GM19397 (cell line): ENCODE measurements around the gene CLCF1.

Source experiments
- ATAC-seq: cut with Tn5 transposase; IDR thresholded peaks from one replicate; pipeline ENCODE4 v1.9.1; 2021; ENCODE audit warnings: mild to moderate bottlenecking, moderate library complexity; ENCODE audit not compliant: unreplicated experiment

The CLCF1 gene

DNA sequence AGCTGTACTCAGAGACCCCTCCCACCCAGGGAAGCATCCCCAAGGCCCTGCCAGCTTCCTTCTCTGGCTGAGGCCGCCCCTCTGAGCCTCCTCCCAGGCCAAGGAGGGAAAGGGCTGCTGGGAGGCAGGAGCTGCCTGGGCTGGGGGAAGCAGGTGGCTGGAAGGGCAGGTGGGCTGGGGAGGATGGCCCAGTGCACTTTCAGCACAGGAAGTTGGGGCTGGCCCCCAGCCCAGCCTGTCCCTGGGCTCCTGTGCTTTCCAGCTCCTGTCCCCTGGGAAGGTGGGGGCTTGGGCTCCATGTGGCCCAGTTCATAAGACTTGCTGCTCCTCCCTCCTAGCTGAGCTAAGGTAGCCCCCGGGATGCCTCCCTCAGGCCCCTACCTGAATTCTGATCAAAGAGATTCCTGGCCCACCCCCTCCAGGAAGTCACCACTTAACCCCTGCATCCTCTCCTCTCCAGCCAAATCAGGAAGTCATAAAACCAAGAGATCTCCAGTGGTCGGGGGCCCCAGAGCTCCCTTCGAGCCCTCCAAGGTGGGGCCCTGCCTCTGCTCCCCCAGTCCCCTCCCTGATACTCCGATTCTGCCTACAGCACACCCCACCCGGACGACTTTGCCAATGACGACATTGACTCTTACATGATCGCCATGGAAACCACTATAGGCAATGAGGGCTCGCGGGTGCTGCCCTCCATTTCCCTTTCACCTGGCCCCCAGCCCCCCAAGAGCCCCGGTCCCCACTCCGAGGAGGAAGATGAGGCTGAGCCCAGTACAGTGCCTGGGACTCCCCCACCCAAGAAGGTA lies 23.4 kb upstream of the CLCF1 start:
- ATAC-seq, result no peak

DNA sequence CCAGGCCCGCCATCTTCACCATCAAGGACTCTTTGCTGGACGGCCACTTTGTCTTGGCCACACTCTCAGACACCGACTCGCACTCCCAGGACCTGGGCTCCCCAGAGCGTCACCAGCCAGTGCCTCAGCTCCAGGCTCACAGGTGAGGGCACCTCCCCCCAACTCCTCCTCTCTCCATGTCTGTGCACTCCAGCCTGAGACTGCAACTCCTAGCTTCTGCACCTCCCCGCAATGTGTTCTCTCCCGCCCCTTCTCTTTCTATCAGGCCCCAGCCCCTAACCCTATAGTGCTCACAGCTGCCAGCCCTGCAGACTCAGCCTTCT lies 22.8 kb upstream of the CLCF1 start:
- no peak for ATAC-seq

DNA sequence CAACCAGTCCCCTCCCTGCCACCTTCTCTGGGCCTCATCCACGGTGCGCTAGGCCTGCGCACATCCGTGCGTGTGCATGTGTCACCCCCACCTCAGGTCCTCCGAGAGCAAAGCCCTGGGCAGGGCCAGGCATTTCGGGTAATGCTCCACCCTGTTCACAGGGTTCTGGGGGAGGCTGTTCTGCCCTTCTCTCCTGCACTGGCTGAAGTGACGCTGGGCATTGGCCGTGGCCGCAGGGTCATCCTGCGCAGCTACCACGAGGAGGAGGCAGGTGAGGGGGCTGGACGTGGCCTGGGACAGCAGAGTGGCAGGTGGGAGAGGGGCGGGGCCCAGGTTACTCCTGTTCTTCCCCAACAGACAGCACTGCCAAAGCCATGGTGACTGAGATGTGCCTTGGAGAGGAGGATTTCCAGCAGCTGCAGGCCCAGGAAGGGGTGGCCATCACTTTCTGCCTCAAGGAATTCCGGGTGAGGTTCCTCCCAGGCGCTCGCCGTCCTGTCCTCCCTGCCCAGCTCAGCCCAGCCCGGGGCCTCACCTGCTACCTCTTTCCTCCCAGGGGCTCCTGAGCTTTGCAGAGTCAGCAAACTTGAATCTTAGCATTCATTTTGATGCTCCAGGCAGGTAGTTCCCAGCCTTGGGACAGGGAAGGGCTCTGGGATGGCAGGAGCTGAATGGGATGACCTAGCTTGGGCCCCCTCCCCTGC lies 22.3 kb upstream of the CLCF1 start:
- ATAC-seq, result no peak

DNA sequence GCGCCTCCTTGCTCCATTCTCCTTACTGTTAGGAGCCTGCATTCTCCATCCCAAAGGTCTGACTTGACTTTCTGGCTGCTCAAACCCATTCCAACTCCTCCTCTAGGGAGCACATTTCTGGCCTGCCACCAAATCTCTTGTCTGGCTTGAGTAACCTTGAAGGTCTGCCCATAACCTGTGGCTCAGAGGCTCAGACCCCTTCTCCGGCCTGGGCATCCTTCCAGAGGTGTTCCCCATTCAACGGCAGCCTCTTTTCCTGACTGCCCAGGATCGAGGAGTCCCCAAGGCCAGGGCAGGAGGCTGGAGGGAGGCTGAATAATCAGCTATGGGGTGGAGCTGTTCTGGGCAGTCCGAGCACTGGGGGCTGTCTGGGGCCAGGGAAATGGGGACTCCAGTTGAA lies 20.6 kb upstream of the CLCF1 start:
- no peak for ATAC-seq

DNA sequence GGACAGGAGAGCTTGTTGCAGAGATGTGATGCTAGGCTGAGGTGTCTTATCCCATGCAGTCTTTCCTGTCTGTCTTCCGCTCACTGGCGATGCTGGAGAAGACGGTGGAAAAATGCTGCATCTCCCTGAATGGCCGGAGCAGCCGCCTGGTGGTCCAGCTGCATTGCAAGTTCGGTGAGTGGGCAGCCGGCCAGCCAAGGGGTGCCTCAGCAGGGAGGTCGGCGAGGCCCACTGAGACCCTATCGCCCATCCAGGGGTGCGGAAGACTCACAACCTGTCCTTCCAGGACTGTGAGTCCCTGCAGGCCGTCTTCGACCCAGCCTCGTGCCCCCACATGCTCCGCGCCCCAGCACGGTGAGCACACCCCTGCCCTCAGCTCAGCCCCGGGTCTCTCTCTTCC lies 20.0 kb upstream of the CLCF1 start:
- ATAC-seq, result no peak

DNA sequence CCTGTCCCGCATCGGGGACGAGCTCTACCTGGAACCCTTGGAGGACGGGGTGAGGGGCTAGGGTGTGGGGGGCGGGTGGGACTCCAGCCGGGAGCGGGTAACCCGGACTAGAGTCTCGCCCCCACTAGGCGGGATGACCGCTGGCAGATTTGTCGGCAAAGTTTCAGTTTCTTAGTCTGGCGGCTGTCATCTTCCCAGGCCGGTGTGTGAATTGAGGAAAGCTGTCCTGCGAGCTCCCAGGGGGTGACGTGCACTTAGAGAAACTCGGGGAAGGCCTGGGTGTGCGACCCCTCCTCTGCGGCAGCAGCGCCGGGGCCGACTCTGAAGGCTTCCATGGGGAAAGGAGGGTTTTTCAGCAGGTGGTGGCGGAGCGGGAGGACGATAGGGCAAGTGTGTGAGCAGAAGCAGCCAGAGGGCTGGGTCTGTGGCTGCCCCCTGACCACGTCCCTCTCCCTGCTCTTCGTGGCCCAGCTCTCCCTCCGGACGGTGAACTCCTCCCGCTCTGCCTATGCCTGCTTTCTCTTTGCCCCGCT lies 18.9 kb upstream of the CLCF1 start:
- no peak for ATAC-seq

DNA sequence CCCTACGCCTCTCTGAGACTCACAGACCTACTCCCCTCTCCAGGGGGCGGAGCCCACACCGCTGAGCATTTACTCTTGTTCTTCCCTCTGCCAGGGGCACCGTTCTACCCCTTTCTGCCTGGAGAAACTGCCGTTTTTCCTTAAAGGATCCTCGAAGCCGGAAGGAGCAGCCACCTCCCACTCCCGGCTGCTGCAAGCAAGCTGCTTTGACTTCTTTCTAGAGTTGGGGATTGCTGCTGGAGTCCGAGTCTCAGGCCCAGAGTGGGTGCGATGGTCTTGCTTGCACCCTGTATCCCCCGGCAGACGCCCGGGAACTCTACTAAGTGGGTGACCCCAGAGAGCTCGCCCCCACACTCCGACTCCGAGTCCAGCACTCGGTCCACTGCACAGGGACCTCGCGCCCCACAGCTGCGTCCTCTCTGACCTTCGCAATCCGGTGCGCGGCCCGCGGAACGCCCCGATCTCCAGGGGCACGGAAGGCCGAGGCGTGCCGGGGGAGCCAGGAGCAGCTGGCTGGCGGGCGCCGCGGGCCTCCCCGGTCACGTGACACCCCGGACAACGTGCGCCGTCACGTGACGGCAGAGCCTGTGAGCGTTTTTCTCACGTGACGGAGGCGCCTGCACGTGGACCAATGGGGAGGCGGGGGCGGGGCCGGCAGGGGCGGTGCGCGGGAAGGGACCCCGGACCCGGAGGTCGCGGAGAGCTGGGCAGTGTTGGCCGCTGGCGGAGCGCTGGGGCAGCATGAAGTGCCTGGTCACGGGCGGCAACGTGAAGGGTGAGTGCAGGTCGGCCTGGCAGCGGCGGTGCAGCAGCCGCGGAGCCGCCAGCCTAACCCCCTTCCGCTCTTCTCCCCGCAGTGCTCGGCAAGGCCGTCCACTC lies 18.1 kb upstream of the CLCF1 start, which contains the start of gene RAD9A:
Gene RAD9A, plus strand, starts transcription at position 683 of the 879 bp plus-strand sequence. Its CDS starts 59 bp downstream, at position 742.
- peak; percentile 69 for ATAC-seq

DNA sequence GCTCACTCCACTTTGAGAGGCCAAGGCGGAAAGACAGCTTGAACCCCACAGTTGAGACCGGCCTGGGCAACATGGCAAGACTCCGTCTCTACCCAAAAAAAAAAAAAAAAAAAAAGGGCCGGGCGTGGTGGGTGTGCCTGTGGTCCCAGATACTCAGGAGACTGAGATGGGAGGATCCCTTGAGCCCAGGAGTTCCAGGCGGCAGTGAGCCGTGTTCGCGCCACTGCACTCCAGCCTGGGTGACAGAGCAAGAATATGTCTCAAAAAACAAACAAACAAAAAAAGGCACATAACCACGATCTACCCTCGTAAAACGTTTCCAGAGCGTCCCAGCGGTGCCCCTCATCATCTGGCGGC lies 17.5 kb upstream of the CLCF1 start:
- ATAC-seq, result no peak

DNA sequence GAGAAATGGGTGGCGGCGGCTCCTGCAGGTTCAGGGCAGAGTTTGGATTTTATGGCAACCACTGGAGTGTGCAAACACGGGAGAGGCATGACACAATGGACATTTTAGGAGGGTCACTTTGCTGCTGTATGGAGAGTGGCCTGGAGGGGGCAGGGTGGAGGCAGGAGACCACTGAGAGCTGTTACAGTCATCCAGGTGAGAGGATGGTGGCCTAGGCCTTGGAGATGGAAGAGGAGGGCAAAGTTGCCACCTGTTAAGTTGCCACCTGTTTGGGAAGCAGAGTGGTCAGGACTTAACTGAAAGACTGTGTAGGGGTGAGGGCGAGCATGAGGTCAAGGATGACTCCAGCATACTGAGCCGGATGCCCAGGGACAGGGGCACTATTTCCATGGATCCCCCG lies 16.1 kb upstream of the CLCF1 start:
- no peak for ATAC-seq

DNA sequence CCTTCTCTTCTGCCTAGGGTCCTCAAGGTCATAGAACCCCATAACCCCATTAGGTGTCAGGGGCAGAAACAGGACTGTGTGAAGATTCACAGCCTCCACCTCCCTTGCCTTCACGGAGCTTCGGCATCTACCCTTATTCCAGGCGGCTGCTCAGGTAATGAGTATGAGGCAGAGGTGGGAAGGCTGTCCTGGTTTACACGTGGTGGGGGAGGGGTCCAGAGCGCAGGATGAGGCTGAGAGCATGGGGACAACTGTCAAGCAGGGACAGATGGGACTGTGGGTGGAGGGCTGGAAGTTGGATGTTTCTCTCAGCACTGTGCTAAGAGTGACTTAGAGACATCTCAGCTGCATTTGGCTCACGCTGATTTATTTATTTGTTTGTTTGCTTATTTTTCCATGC lies 14.1 kb upstream of the CLCF1 start:
- no peak for ATAC-seq

DNA sequence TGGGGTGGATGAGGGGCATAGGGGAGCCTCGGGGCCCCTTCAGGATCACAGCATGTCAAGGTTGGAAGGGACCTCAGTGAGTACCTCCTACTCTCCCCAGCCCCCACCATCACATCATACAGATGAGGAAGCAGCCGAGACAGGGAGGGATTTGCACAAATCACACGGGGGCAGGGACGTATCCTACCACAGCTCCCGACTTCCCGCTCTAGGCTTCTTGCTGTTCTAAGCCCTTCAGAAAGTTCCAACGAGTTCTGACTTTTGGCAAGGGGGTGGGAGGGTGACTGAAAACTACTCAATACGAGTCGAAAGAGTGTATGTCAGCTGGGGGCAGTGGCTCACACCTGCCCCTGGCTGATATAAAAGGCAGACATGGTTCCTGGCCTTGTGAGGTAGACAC lies 13.7 kb upstream of the CLCF1 start:
- no peak for ATAC-seq

DNA sequence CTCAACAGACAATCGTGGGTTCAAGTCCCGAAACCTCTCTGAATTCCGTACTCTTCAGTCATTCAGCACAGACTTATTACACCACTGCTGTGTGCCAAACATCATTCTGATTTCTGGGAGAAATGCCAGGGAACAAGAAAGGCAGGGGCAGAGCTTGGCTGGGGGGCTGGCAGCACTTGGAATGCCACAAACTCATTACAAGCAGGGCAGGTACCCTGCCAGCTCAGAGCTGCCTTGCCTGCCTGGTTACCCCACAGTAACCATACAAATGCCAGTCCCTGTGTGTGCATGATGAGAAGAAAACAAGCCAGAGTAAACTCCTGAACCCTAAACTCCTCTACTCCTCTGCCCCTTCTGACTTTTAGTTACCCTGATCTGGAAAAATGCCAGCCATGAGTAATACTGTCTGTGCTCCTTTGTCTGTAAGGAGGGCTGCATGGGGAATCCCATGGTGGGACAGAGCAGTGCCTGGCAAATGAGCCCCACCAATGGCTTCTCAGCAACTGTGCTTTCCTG lies 11.5 kb upstream of the CLCF1 start:
- no peak for ATAC-seq

DNA sequence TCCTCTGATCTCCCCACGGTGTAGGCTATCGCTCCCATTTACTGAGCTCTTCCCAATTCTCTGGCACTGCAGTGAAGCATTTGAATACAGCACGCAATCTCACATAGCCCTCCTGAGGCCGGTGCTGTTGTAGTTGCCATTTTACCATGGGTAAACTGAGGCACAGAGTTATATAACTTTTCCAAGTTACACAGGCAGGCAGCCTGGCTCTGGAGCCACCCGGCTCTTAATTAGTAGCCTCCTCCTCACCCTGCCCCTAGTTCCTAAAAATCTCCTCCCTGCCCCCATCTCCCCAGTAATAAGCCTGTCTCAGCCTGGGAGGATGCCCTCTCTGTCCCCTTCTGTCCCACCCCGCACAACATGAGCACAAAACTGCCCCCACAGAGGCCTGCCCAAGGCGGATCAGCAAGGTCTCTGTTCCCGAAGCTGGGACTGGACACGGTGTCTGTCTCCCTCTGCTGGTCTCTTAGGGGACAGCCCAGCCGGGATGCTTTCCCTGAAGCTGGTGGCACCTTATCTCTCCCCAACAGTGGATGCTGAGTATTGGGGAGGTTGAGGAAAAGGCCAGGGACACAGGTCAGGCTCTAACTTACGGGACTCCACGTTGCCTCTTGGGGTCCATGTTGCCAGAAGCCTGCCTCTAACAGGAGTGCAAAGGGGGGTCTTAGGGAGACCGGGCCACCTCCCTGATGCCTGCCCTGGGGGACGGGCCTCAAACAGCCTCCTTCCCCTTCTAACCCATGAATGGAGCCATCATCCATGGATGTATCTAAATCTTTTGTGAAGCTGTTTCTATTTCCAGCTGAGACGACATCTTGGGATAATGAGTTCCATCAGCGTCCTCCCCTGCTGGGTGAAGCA lies 9.1 kb upstream of the CLCF1 start:
- ATAC-seq, result no peak

DNA sequence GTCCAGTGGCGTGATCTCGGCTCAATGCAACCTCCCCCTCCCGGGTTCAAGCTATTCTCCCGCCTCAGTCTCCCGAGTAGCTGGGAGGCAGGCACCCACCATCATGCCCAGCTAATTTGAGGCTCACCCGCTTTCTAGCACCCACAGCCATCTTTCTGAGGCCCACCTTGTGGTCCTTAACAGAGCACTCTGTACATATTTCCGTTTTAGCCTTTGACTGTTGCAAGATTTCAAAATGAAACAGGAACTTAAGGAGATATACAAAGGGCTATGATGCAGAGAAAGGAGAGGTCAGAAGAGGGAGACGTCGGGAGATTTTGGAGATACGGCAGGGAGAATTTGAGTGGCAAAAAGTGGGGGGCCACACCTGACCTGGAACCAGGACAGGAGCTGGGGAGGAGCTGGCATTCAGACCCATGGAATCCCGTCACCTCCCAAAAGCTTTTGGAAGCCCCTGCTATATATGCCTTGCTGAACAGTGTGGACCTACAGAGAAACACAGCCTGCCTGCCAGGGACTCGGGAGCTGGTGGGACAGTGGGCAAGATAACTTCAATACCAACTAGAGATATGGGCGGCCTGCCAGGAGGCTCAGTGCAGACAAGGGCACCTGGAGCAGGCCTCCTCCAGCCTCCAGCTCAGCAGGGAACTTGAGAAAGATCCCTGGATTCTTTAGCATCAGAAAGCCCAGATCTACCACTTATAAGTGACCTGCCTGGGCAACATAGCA lies 8.0 kb upstream of the CLCF1 start:
- ATAC-seq, result no peak

DNA sequence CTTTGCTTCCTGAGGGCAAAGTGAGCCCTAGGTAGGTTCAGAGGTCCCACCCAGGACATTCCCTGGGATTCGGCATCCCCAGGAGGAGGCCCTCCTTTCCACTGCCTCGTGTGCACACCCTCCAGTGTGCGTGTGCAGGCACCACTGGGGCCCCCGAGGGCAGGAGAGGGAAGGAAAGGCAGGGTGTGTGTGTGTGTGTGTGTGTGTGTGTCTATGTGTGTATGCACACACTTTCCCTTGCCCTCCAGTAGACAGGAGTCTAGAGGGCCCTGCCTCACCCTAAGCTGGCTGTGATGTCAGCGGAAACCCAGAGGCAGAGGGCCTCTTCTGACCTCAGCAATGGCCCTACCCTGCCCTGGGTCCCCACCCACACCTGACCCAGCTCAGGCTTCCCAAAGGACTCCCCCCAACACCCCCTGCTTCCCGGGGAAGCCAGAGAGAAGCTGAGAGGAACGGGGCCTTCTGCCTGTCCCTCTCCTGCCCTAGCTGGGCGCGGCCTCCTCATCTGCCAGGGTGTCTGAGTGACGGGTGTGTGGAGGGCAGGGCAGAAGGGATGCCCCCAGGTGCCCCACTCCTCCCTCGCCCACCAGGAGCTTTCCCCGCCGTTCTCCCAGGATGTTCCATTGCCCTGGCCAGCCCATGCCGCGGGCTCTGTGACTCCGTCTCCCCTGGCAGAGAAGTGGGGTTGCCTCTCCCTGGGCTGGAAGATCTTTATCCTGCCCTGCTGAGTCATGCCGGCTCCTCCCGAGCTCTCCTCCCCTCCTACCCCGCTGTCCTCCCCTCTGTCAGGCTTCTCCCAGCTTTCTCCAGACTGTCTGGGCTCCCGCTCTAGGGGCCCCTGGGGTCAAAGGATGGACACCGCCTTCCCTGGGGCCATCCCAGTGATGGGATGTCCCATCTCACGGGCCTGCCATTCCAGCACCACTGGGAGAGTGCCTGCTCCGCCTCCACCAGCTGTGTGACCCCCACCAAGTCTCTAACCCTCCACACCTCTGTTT lies 6.0 kb upstream of the CLCF1 start:
- ATAC-seq, result no peak

DNA sequence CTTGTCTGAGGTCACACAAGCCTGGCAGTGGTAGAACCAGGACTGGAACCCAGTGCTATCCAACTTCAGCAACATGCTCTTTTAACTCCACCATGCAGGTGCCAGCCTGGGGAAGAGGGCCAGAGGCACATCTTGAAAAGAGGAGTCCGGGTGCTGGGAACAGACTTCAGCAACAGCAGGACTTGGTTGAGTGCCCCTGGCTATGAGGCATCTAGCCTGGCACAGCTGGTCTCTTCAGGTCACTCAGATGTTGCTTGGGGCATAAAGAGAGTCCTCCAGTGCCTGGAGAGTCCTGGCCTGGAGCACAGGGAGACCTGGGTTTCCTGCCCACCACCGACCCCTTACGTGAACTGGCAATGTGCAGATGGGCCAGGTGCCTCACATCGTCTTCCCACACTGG lies 5.1 kb upstream of the CLCF1 start:
- no peak for ATAC-seq

DNA sequence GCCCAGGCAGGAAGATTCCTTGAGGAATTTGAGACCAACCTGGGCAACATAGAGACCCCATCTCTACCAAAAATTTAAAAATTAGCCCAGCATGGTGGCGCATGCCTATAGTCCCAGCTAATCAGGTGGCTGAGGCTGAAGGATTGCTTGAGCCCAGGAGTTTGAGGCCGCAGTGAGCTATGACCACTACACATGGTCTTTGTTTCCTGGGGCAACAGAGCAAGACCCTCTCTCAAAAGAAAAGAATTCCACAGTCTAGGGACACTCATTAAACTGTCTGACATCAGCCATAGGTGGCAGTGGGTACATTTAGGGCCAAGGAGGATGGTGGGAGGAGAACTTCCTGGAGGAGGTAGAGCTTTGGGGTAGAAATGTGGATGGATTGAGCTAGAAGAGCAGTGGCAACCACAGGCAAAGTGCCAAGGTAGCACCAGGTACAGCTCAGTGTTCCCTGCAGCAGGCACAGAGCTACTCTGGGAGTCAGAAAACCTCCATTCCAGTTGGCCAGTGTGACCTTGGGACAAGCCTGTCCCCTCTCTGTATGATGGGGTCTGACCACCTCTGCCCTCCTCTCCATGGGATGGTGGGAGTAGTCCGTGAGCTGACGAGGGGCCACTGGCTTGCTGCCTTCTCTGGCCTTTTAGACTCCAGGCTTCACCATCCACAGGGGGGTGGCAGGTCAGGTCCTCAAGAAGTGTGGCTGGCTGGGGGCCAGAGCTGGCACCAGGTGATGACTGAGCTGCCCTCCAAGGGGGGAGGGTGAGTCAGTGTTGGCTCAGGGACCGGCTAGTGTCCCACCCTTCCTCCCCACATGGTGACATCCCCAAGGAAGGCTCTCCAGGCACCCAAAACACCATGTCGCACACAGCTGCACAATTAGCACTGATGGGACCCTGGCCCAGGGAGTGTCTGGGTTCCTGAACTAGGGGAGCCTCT lies 3.7 kb upstream of the CLCF1 start:
- no peak for ATAC-seq
